ENCODE measurements around the gene FERMT3. TPM values are rescaled to one million over a fixed set of nuclear protein-coding genes. Genes with fewer than 3 reads are reported as not detected.

The FERMT3 gene
- total RNA-seq, 1 donor from 2014 or later: 5.9 TPM

DNA sequence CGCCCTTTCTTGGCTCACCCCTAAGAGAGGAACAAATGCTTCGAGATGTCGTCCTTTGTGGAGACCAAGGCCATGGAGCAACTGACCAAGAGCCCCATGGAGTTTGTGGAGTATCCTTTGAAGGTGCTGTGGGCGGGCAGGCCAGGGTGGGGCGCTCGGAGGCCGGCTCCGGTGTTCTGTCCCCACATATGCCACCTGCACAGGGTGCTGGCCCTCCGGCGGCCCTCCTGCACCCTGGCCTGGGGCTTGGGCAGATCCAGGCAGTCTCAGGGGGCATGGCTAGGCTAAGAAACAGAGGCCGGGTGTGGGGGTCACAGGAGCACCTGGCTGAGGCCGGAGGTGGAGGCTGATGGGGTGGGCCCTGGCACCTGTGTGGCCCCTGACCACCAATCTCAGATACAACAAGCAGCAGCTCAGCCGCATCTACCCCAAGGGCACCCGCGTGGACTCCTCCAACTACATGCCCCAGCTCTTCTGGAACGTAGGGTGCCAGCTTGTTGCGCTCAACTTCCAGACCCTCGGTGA, 55.1 kb downstream of the FERMT3 start:
- H3K9me3 Mint-ChIP-seq (ENCODE audit: low read depth): no peaks in the 10 kb centered on the region
- H3K27ac Mint-ChIP-seq: no peak overlapping the region
- no peaks in the 10 kb centered on the region for H3K27me3 Mint-ChIP-seq
- H3K36me3 Mint-ChIP-seq (ENCODE audit: insufficient read depth): peaks cover 17% of the 10 kb centered on the region
- H3K4me3 Mint-ChIP-seq (ENCODE audit: low read depth): no peak overlapping the region
- H3K4me1 Mint-ChIP-seq (ENCODE audit: low read depth): no peaks in the 10 kb centered on the region
- no peak for TF ChIP-seq CTCF (IDR thresholded peaks at IDR 0.05; ENCODE audit: unreplicated experiment)
- no peak for DNase-seq (ENCODE audit: low spot score, unreplicated experiment)

DNA sequence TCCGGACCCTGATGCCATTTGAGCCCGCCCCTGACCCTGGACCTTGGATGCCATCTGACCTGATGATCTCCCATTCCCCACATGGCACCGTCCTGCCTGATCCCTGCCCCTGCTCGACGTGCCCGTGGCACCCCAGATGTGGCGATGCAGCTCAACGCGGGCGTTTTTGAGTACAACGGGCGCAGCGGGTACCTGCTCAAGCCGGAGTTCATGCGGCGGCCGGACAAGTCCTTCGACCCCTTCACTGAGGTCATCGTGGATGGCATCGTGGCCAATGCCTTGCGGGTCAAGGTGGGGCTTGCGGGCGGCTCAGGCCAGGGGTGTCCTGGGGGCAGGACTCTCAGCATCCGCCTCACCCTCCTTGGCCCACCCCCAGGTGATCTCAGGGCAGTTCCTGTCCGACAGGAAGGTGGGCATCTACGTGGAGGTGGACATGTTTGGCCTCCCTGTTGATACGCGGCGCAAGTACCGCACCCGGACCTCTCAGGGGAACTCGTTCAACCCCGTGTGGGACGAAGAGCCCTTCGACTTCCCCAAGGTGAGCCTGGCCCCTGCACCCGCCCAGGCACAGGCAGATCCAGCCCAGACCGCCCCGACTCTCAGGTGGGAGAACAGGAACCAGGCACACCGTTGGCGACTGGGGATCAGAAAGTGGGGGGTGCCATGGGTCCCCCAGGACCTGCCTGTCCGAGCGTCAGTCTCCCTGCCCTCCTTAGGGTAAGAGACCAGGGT, 55.9 kb downstream of the FERMT3 start:
- H3K36me3 Mint-ChIP-seq (ENCODE audit: insufficient read depth): peaks cover 17% of the 10 kb centered on the region

DNA sequence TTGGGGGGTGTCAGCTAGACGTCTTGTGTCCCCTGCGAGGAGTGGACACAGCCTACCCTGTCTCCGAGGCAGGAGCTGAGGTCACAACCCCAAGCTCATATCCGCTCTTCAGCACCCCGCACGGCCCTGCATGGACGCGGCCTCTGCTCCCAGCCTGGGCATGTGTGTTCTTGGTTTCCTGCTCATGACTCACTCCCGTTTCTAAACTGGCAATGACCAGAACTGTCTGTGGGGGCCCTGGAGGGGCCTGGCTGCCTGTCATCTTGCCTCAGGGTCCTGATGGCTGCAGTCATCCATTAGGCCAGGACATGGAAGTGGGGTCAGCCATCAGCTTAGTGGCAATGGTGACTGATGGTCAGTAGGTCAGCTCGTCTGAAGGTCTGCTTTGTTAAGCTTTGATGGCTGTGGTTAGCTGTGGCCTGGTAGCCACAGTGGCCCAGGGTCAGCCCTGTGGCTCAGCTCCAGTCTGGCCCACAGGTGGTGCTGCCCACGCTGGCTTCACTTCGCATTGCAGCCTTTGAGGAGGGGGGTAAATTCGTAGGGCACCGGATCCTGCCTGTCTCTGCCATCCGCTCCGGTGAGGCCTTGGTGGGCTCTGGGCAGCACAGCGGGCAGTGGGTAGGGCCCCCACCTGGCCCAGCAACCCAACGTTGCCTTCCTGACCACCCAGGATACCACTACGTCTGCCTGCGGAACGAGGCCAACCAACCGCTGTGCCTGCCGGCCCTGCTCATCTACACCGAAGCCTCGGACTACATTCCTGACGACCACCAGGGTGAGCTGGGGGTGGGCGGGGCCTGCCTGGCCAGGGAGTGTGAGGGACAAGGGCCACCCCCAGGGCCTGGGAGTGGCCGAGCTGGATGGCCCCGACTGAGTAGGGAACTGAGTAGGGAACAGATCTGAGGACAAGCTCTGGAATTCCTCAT, 56.8 kb downstream of the FERMT3 start:
- Mint-ChIP-seq H3K27me3 (no peaks in the 10 kb centered on the region), H3K36me3 (ENCODE audit: insufficient read depth) (peaks cover 15% of the 10 kb centered on the region), H3K27ac (no peak overlapping the region), H3K4me1 (ENCODE audit: low read depth) (no peaks in the 10 kb centered on the region), H3K9me3 (ENCODE audit: low read depth) (no peaks in the 10 kb centered on the region), H3K4me3 (ENCODE audit: low read depth) (no peak overlapping the region)
- TF ChIP-seq CTCF (IDR thresholded peaks at IDR 0.05; ENCODE audit: unreplicated experiment): no peak
- no peak for DNase-seq (ENCODE audit: low spot score, unreplicated experiment)

More for the DNA sequence above, 55.9 kb downstream of the FERMT3 start:
- Mint-ChIP-seq H3K9me3 (ENCODE audit: low read depth) (no peaks in the 10 kb centered on the region), H3K4me3 (ENCODE audit: low read depth) (no peak overlapping the region), H3K27me3 (no peaks in the 10 kb centered on the region), H3K4me1 (ENCODE audit: low read depth) (no peaks in the 10 kb centered on the region), H3K27ac (no peak overlapping the region)
- DNase-seq (ENCODE audit: low spot score, unreplicated experiment): no peak
- TF ChIP-seq CTCF (IDR thresholded peaks at IDR 0.05; ENCODE audit: unreplicated experiment): no peak

DNA sequence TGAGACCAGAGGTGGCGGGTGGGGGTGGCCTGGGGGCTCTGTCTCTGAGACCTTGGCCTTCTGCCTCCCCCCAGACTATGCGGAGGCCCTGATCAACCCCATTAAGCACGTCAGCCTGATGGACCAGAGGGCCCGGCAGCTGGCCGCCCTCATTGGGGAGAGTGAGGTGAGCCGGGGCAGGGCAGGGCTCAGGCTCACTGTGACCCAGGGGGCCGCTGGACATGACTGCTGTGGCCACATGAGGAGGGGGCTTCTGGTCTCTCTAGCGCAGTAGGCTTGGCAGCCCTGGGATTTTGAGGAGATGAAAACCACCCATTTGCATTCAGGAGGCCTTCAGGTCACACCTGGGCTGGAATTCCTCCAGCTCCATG, 57.4 kb downstream of the FERMT3 start:
- no peak overlapping the region for H3K27ac Mint-ChIP-seq
- no peaks in the 10 kb centered on the region for H3K9me3 Mint-ChIP-seq (ENCODE audit: low read depth)
- TF ChIP-seq CTCF (IDR thresholded peaks at IDR 0.05; ENCODE audit: unreplicated experiment): no peak
- H3K27me3 Mint-ChIP-seq: no peaks in the 10 kb centered on the region
- H3K4me3 Mint-ChIP-seq (ENCODE audit: low read depth): no peak overlapping the region
- peaks cover 3% of the 10 kb centered on the region for H3K4me1 Mint-ChIP-seq (ENCODE audit: low read depth)
- DNase-seq (ENCODE audit: low spot score, unreplicated experiment): no peak
- peaks cover 15% of the 10 kb centered on the region for H3K36me3 Mint-ChIP-seq (ENCODE audit: insufficient read depth)

DNA sequence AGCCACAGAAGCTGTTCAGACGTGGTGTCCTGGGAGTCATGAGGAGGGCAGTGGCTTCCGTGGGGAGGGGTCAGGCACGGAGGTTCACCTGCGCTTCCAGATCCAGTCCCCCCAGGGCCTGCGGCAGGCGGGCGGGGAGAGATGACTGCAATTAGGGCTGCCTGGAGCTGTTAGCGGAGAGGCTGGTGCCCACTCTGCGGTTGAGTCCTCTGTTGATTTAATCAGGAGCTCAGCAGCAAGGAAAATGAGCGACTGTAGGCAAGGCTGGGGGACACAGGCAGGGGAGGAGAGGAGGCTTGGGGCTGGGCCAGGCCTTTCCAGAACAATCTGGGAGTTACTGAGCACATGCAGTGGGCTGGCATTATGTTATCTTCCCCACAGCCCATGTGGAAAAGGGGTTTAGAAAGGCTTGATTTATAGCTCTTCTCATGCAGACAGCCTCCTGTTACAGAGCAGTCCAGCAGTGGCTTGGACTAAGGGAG, 57.9 kb downstream of the FERMT3 start:
- H3K27me3 Mint-ChIP-seq: no peaks in the 10 kb centered on the region
- H3K36me3 Mint-ChIP-seq (ENCODE audit: insufficient read depth): peaks cover 14% of the 10 kb centered on the region
- H3K9me3 Mint-ChIP-seq (ENCODE audit: low read depth): no peaks in the 10 kb centered on the region
- H3K4me1 Mint-ChIP-seq (ENCODE audit: low read depth): peaks cover 5% of the 10 kb centered on the region
- H3K4me3 Mint-ChIP-seq (ENCODE audit: low read depth): no peak overlapping the region
- no peak for TF ChIP-seq CTCF (IDR thresholded peaks at IDR 0.05; ENCODE audit: unreplicated experiment)
- no peak for DNase-seq (ENCODE audit: low spot score, unreplicated experiment)
- H3K27ac Mint-ChIP-seq: no peak overlapping the region

Data from progenitor cell of endocrine pancreas (in vitro differentiated cells).